HG02623 (cell line): Measurements from ENCODE around the gene OR2L8.

Experiments
- ATAC-seq: cut with Tn5 transposase; IDR thresholded peaks from one replicate; pipeline ENCODE4 v1.9.1; 2021; ENCODE audit warnings: moderate library complexity; ENCODE audit not compliant: unreplicated experiment

OR2L8 gene

GRCh38 chr1:247966532-247967204 is 18.0 kb downstream of the OR2L8 start:
- peak; percentile 79 for ATAC-seq

GRCh38 chr1:247992986-247993385 is 44.3 kb downstream of the OR2L8 start:
- ATAC-seq = no peak

GRCh38 chr1:247998811-247999210 is 50.2 kb downstream of the OR2L8 start:
- no peak for ATAC-seq
